ENCODE measurements around the gene PRSS56. TPM values are rescaled to one million over a fixed set of nuclear protein-coding genes. Genes with fewer than 3 reads are reported as not detected.

The PRSS56 gene
- total and polyA plus RNA-seq, 2 of the 13 experiments (the other 11 are each of a cell fraction or from before 2014, with no cell fraction given), result not detected

DNA sequence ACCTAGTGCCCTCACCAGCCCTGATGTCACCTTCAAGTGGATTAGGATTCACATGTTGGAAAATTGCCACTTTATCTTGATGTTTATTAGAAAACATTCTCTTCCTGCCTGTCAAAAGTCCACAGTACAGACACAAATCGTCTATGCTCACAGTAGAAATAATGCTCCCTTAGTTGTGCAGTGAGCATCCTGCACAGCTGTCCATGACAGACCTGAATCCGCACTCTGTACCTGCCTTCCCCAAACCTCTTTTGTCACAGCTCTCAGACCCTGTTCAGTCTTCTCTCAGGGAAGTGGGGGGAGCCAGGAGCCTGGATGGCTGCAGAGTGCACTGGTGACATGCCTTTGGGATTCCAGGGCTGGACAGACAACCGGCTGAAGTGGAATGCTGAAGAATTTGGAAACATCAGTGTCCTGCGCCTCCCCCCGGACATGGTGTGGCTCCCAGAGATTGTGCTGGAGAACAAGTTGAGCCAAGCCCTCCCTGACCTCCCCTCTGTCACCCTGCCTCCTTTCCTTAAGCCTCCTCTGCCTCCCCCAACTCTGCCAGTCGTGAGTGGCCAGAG lies 7.8 kb downstream of the PRSS56 start (continued):
- TF ChIP-seq, protein P1, sequence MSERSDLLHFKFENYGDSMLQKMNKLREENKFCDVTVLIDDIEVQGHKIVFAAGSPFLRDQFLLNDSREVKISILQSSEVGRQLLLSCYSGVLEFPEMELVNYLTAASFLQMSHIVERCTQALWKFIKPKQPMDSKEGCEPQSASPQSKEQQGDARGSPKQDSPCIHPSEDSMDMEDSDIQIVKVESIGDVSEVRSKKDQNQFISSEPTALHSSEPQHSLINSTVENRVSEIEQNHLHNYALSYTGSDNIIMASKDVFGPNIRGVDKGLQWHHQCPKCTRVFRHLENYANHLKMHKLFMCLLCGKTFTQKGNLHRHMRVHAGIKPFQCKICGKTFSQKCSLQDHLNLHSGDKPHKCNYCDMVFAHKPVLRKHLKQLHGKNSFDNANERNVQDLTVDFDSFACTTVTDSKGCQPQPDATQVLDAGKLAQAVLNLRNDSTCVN (CRISPR knock-in tag; IDR thresholded peaks at IDR 0.05; ENCODE audit: borderline replicate concordance), result no peak
- no peak for TF ChIP-seq NFIC (IDR thresholded peaks at IDR 0.05; ENCODE audit: low read length)
- no peak for TF ChIP-seq HMGA1 (CRISPR knock-in tag; conservative IDR thresholded peaks at IDR 0.05)
- TF ChIP-seq ADNP (CRISPR knock-in tag; IDR thresholded peaks at IDR 0.05), result no peak
- peak; percentile 91 for TF ChIP-seq ZMYM3 (CRISPR knock-in tag; IDR thresholded peaks at IDR 0.05)
- TF ChIP-seq ZNF777 (CRISPR knock-in tag; IDR thresholded peaks at IDR 0.05), result no peak

DNA sequence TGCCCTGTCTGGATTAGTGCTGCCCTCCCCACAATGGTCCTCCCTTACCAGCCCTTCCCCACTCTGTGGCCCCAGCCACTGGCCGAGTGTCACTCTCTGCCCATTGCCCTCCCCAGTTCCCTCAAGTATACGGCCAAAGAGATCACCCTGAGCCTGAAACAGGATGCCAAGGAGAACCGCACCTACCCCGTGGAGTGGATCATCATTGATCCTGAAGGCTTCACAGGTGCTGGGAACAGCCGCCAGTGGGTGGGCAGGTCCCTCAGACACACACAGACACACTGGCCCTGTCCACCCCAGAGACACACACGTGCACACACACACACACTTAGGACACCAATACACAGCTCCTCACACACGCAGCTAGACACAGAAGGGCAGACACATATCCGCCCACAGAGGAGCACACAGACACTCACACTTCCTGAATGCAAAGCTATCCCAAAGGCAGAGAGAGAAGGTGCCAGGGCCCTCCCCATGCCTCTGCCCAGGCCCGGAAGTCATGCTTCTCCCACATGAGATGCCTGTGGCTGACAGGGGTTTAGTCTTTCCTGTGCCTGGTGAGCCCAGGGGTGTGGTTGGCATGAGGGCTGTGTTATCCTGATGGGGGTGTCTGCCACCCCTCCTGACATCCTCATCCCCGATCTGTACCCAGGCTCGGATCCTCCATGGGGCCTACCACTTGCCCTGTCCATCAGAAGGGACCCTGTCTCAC lies 8.7 kb downstream of the PRSS56 start:
- WGBS (ENCODE audit: low lambda C conversion rate), result 17% methylated on average over 8 of the region's 11 CpGs
- ChIA-PET POLR2A (no interaction called here), CTCF (ENCODE audit: low intra/inter-chr PET ratio, low total read pairs) (no interaction called here)
- FAIRE-seq, result no peak
- H3K9ac ChIP-seq (ENCODE audit: insufficient read depth, low read depth, low read length), result no peak overlapping the region
- H3K36me3 ChIP-seq (replicated peaks in 1 of 2; ENCODE audit: control insufficient read depth in 1 of 2, insufficient read depth in 2 of 2, low read length in 2 of 2), result no peaks in the 10 kb centered on the region
- H3K27ac ChIP-seq (ENCODE audit: extremely low read length, insufficient read depth, low read length), result no peak overlapping the region
- DNase-seq (ENCODE audit: low spot score), result no peak
- H3K27me3 ChIP-seq (ENCODE audit: control insufficient read depth in 1 of 2, insufficient read depth in 2 of 2, low read length in 2 of 2), result peaks cover 23 to 74% of the 10 kb centered on the region in 2 experiments; a peak in 4 of 5 replicates
- in situ Hi-C loops (cut with HindIII; ENCODE audit: extremely low pct_ligation_motif_present, low pct_unique_long_range_greater_than_20kb), result no loop called here
- H4K20me1 ChIP-seq (ENCODE audit: insufficient read depth, low read length), result no peaks in the 10 kb centered on the region
- TF ChIP-seq IRX3 (CRISPR knock-in tag; IDR thresholded peaks at IDR 0.05; ENCODE audit: borderline replicate concordance, low read depth), result no peak
- no peak for TF ChIP-seq POLR2AphosphoS2 (IDR thresholded peaks at IDR 0.05; ENCODE audit: low read depth, low read length)
- TF ChIP-seq, protein P2, sequence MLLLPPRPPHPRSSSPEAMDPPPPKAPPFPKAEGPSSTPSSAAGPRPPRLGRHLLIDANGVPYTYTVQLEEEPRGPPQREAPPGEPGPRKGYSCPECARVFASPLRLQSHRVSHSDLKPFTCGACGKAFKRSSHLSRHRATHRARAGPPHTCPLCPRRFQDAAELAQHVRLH (CRISPR knock-in tag; IDR thresholded peaks at IDR 0.05; ENCODE audit: borderline replicate concordance, low read depth), result no peak
- no peak for TF ChIP-seq HHEX (CRISPR knock-in tag; IDR thresholded peaks at IDR 0.05)
- no peak for TF ChIP-seq ZNF180 (CRISPR knock-in tag; IDR thresholded peaks at IDR 0.05; ENCODE audit: borderline replicate concordance, low read depth)
- no peak for TF ChIP-seq SIX4 (CRISPR knock-in tag; IDR thresholded peaks at IDR 0.05)
- TF ChIP-seq ERF (CRISPR knock-in tag; IDR thresholded peaks at IDR 0.05), result no peak
- TF ChIP-seq NONO (IDR thresholded peaks at IDR 0.05), result no peak
- TF ChIP-seq NONO (CRISPR knock-in tag; conservative IDR thresholded peaks at IDR 0.05), result no peak
- no peak for TF ChIP-seq PAF1 (CRISPR knock-in tag; IDR thresholded peaks at IDR 0.05)
- no peak for TF ChIP-seq ZNF382 (CRISPR knock-in tag; IDR thresholded peaks at IDR 0.05; ENCODE audit: borderline replicate concordance)
- no peak for TF ChIP-seq ATF1 (CRISPR knock-in tag; IDR thresholded peaks at IDR 0.05)
- TF ChIP-seq ZNF383 (CRISPR knock-in tag; IDR thresholded peaks at IDR 0.05; ENCODE audit: borderline replicate concordance), result no peak
- TF ChIP-seq, protein P3, sequence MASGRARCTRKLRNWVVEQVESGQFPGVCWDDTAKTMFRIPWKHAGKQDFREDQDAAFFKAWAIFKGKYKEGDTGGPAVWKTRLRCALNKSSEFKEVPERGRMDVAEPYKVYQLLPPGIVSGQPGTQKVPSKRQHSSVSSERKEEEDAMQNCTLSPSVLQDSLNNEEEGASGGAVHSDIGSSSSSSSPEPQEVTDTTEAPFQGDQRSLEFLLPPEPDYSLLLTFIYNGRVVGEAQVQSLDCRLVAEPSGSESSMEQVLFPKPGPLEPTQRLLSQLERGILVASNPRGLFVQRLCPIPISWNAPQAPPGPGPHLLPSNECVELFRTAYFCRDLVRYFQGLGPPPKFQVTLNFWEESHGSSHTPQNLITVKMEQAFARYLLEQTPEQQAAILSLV (CRISPR knock-in tag; IDR thresholded peaks at IDR 0.05; ENCODE audit: borderline replicate concordance), result no peak
- no peak overlapping the region for H2AFZ ChIP-seq (ENCODE audit: low read length)
- H3K4me3 ChIP-seq (replicated peaks in 1 of 3; ENCODE audit: insufficient read depth in 1 of 3, low read depth in 2 of 3, low read length in 3 of 3), result no peak overlapping the region
- BruUV-seq (replicated peaks), result no TSS peak
- intact Hi-C loops (cut with micrococcal nuclease; ENCODE audit: unreplicated experiment), result loop anchor here (10.0 kb wide), 1 partner anchor 624 kb away; no protein-coding TSS in a partner anchor
- no peaks in the 10 kb centered on the region for H3K9me3 ChIP-seq (ENCODE audit: low read length)
- H3K4me1 ChIP-seq (ENCODE audit: insufficient read depth, low read length), result peaks cover 28% of the 10 kb centered on the region
- ATAC-seq, result no peak
- H3K4me2 ChIP-seq (ENCODE audit: low read depth, low read length), result no peak overlapping the region
- no peaks in the 10 kb centered on the region for H3K79me2 ChIP-seq (ENCODE audit: insufficient read depth, low read length)

Data from HepG2 (cell line).